K562 (cell line): ENCODE data around the gene ANTKMT. TPM values are rescaled to one million over a fixed set of nuclear protein-coding genes. Genes with fewer than 3 reads are reported as not detected.

Experiments
- CAMTA2 ChIP-seq: fragments of 250-450 bp; sonication (Bioruptor Pico); conservative IDR thresholded peaks from 2 replicates; pipeline ENCODE4 v1.5.1; 2022
- CREB1 ChIP-seq, 2 experiments: sonication (generic) in 1 of 2; formaldehyde crosslinking in 1 of 2; IDR thresholded peaks; 2 replicates each; pipeline versions ENCODE4 v1.6.1 to v1.8.0; 2012 to 2022; ENCODE audit warnings: inconsistent platforms in 1 of 2, mild to moderate bottlenecking in 1 of 2, missing genetic modification reagents in 1 of 2, moderate library complexity in 1 of 2
- GTF2F1 ChIP-seq: IDR thresholded peaks from 2 replicates; pipeline ENCODE4 v1.6.1; 2011; ENCODE audit warnings: low read depth, low read length, improper control_type of control experiment
- HDAC6 ChIP-seq: IDR thresholded peaks from 2 replicates; pipeline ENCODE4 v1.6.1; 2012; ENCODE audit warnings: low read depth, mild to moderate bottlenecking, control low read depth, inconsistent platforms, low read length, moderate library complexity
- HNRNPK ChIP-seq: fragments of 200-400 bp; formaldehyde crosslinking; IDR thresholded peaks from one replicate; pipeline ENCODE4 v1.6.1; 2018; ENCODE audit warnings: mild to moderate bottlenecking, low read depth, low read length; ENCODE audit not compliant: poor library complexity, severe bottlenecking
- MCM2 ChIP-seq: fragments of 450-650 bp; IDR thresholded peaks from 2 replicates; pipeline ENCODE4 v1.6.1; 2017; ENCODE audit warnings: low read depth, mild to moderate bottlenecking
- MED1 ChIP-seq: sonication (generic); formaldehyde crosslinking; IDR thresholded peaks from 2 replicates; pipeline ENCODE4 v1.8.1; 2023; ENCODE audit warnings: missing genetic modification reagents, borderline replicate concordance
- MEF2D ChIP-seq: conservative IDR thresholded peaks from 2 replicates; pipeline ENCODE4 v1.6.1; 2016; ENCODE audit warnings: low read depth, missing genetic modification characterization, missing compliant biosample characterization
- NFIC ChIP-seq: fragments of 450-650 bp; IDR thresholded peaks from 2 replicates; pipeline ENCODE4 v1.6.1; 2017; ENCODE audit warnings: mild to moderate bottlenecking, inconsistent platforms
- NFXL1 ChIP-seq: fragments of 450-650 bp; formaldehyde crosslinking; IDR thresholded peaks from 2 replicates; pipeline ENCODE4 v1.4.0; 2021; ENCODE audit warnings: mild to moderate bottlenecking
- NFYB ChIP-seq: IDR thresholded peaks from 2 replicates; pipeline ENCODE4 v1.6.1; 2011; ENCODE audit warnings: mild to moderate bottlenecking, moderate library complexity; ENCODE audit not compliant: insufficient read length; ENCODE audit errors: extremely low read depth
- NR1H2 ChIP-seq: sonication (generic); formaldehyde crosslinking; IDR thresholded peaks from 2 replicates; pipeline ENCODE4 v1.4.0; 2020; ENCODE audit warnings: mild to moderate bottlenecking, missing genetic modification reagents
- PCBP2 ChIP-seq: fragments of 200-400 bp; formaldehyde crosslinking; IDR thresholded peaks from 2 replicates; pipeline ENCODE4 v1.6.1; 2018; ENCODE audit warnings: low read length, low read depth, mild to moderate bottlenecking, moderate library complexity; ENCODE audit not compliant: poor library complexity, severe bottlenecking
- PHF21A ChIP-seq: fragments of 450-650 bp; IDR thresholded peaks from 2 replicates; pipeline ENCODE4 v1.6.1; 2017; ENCODE audit warnings: low read depth, borderline replicate concordance
- POLR2A ChIP-seq: fragments of 450-650 bp; conservative IDR thresholded peaks from 2 replicates; pipeline ENCODE4 v1.6.1; 2016
- PURB ChIP-seq: sonication (generic); formaldehyde crosslinking; IDR thresholded peaks from 2 replicates; pipeline ENCODE4 v1.9.0; 2021; ENCODE audit warnings: low read depth, mild to moderate bottlenecking, missing genetic modification reagents
- RBFOX2 ChIP-seq: fragments of 200-400 bp; formaldehyde crosslinking; IDR thresholded peaks from 2 replicates; pipeline ENCODE4 v1.6.1; 2017; ENCODE audit warnings: low read depth, mild to moderate bottlenecking, low read length, moderate library complexity
- RFX5 ChIP-seq: IDR thresholded peaks from 2 replicates; pipeline ENCODE4 v1.6.1; 2011; ENCODE audit warnings: low read depth, mild to moderate bottlenecking, improper control_type of control experiment, low read length
- SMAD2 ChIP-seq: fragments of 150-350 bp; IDR thresholded peaks from 2 replicates; pipeline ENCODE4 v1.6.1; 2014; ENCODE audit warnings: low read depth, mild to moderate bottlenecking, low read length
- TEAD4 ChIP-seq, 2 experiments: sonication (generic) in 1 of 2; formaldehyde crosslinking in 1 of 2; IDR thresholded peaks; 2 replicates each; pipeline versions ENCODE4 v1.6.1 to v1.8.0; 2012 to 2022; ENCODE audit warnings: borderline replicate concordance in 1 of 2, inconsistent platforms in 1 of 2, low read length in 1 of 2, mild to moderate bottlenecking in 1 of 2, missing genetic modification reagents in 1 of 2
- ZNF143 ChIP-seq: sonication (generic); formaldehyde crosslinking; IDR thresholded peaks from 2 replicates; pipeline ENCODE4 v1.9.0; 2022; ENCODE audit warnings: mild to moderate bottlenecking, missing genetic modification reagents
- ZNF232 ChIP-seq: sonication (generic); formaldehyde crosslinking; IDR thresholded peaks from 2 replicates; pipeline ENCODE4 v1.8.0; 2022; ENCODE audit warnings: mild to moderate bottlenecking, missing genetic modification reagents
- ZNF253 ChIP-seq: fragments of 250-450 bp; sonication (Bioruptor Pico); conservative IDR thresholded peaks from 2 replicates; pipeline ENCODE4 v1.6.1; 2021; ENCODE audit warnings: mild to moderate bottlenecking
- ZNF644 ChIP-seq: fragments of 200-800 bp; sonication (Bioruptor generic); IDR thresholded peaks from 2 replicates; pipeline ENCODE4 v1.6.1; 2016; ENCODE audit warnings: low read depth, missing genetic modification characterization, missing compliant biosample characterization
- polyA plus RNA-seq, 8 experiments: library from polyadenylated mRNA; depleted of rRNA in 4 of 8; stranded (reverse) in 5 of 8; unstranded in 3 of 8; fragments of >200 nt; fragmentation: Nextera tagmentation in 2 of 8; fragmentation: Illumina TruSeq in 1 of 8; extraction: Ambion mirVana in 2 of 8; extraction: Trizol in 1 of 8; gene quantifications; 2 replicates each; pipeline versions ENCODE4 v1.2.1 to v1.2.3, GENCODE V29; 2011 to 2014; ENCODE audit warnings: inconsistent platforms in 1 of 8, missing spikeins in 1 of 8
- total RNA-seq, 7 experiments: library from RNA; depleted of rRNA in 6 of 7; stranded (reverse); fragments of >200 nt in 6 of 7; fragmentation: Illumina TruSeq in 2 of 7; extraction: Trizol in 2 of 7; gene quantifications; 2 replicates each; pipeline versions ENCODE4 v1.2.1 to v1.2.3, GENCODE V29; 2011 to 2021; ENCODE audit warnings: low replicate concordance in 1 of 7

The ANTKMT gene
- total and polyA plus RNA-seq, 9 of the 15 experiments (the other 6 are each of a cell fraction or from before 2014, with no cell fraction given) = 0.58 to 217 (median 19.1) TPM

GRCh38 chr16:700684-701584 lies 20.0 kb upstream of the ANTKMT start (continued):
- no peak for TF ChIP-seq PHF21A
- no peak for TF ChIP-seq HDAC6
- no peak for TF ChIP-seq NFYB
- TF ChIP-seq PCBP2 = no peak
- TF ChIP-seq ZNF143 (CRISPR knock-in tag) = no peak
- TF ChIP-seq ZNF253 (CRISPR knock-in tag) = no peak
- no peak for TF ChIP-seq MCM2
- no peak for TF ChIP-seq GTF2F1
- TF ChIP-seq ZNF644 (tag) = no peak
- no peak for TF ChIP-seq RBFOX2
- TF ChIP-seq POLR2A = no peak
- TF ChIP-seq MEF2D = no peak
- TF ChIP-seq TEAD4 (IDR thresholded peaks at IDR 0.05; ENCODE audit: low read length) = no peak
- 0 out of 2 replicates have a peak, but pooled peaks have one; percentile 64 for TF ChIP-seq TEAD4 (CRISPR knock-in tag; IDR thresholded peaks at IDR 0.05; ENCODE audit: borderline replicate concordance)
- TF ChIP-seq MED1 = no peak
- no peak for TF ChIP-seq PURB
- no peak for TF ChIP-seq SMAD2
- no peak for TF ChIP-seq RFX5
- no peak for TF ChIP-seq CAMTA2 (CRISPR knock-in tag)
- no peak for TF ChIP-seq NFIC
- TF ChIP-seq CREB1 (IDR thresholded peaks at IDR 0.05) = no peak; the same call in 1 of the 2 replicates
- TF ChIP-seq CREB1 (CRISPR knock-in tag; IDR thresholded peaks at IDR 0.05) = 0 out of 2 replicates have a peak, but pooled peaks have one; percentile 21
- TF ChIP-seq NFXL1 (CRISPR knock-in tag) = no peak
- TF ChIP-seq ZNF232 = peak; percentile 37; the same call in 1 of the 2 replicates
- TF ChIP-seq HNRNPK = no peak
- no peak for TF ChIP-seq NR1H2 (CRISPR knock-in tag)
